ENCODE data around the gene TANGO2. TPM values are rescaled to one million over a fixed set of nuclear protein-coding genes. Genes with fewer than 3 reads are reported as not detected.
A peak's percentile ranks its signal among the peaks of the same experiment; 100 is the strongest.

TANGO2 gene
- total RNA-seq, 1 donor from 2014 or later = 14.8 TPM

DNA sequence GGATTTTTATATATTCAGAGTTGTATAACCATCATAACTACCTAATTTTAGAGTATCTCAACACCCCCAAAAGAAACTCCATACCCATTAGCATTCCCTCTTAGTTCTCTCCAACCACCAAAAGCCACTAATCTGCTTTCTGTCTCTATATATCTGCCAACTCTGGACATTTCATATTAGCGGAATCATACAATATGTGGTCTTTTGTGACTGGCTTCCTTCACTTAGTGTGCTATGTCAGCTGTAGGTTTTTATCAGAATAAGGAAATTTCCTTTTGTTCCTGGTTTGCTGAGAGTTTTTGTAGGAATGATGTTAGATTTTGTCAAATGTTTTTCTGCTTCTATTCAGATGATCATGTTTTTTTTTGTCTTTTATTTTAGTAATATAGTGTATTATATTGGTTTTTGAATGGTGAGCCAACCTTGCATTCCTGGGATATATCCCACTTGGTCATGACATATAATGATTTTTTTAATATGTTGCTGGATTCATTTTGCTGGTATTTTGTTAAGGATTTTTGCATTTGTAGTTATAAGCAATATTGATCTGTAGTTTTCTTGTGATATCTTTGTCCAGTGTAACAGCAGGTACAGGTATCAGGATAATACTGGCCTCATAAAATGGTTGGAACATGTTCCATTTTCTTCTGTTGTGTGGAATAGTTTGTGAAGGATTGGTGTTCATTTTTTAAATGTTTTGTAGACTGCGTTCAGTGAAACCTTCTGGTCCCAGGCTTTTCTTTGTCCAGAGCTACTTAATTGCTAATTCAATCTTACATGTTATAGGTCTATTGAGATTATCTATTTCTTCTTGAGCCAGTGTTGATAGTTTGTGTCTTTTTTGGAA is 75.9 kb downstream of the TANGO2 start:
- no peak overlapping the region for H3K4me3 ChIP-seq (ENCODE audit: low read depth, low read length)
- no peak for DNase-seq (ENCODE audit: low read depth)
- TF ChIP-seq, protein P1, sequence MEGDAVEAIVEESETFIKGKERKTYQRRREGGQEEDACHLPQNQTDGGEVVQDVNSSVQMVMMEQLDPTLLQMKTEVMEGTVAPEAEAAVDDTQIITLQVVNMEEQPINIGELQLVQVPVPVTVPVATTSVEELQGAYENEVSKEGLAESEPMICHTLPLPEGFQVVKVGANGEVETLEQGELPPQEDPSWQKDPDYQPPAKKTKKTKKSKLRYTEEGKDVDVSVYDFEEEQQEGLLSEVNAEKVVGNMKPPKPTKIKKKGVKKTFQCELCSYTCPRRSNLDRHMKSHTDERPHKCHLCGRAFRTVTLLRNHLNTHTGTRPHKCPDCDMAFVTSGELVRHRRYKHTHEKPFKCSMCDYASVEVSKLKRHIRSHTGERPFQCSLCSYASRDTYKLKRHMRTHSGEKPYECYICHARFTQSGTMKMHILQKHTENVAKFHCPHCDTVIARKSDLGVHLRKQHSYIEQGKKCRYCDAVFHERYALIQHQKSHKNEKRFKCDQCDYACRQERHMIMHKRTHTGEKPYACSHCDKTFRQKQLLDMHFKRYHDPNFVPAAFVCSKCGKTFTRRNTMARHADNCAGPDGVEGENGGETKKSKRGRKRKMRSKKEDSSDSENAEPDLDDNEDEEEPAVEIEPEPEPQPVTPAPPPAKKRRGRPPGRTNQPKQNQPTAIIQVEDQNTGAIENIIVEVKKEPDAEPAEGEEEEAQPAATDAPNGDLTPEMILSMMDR (conservative IDR thresholded peaks at IDR 0.05; ENCODE audit: low read depth, low read length) = no peak

DNA sequence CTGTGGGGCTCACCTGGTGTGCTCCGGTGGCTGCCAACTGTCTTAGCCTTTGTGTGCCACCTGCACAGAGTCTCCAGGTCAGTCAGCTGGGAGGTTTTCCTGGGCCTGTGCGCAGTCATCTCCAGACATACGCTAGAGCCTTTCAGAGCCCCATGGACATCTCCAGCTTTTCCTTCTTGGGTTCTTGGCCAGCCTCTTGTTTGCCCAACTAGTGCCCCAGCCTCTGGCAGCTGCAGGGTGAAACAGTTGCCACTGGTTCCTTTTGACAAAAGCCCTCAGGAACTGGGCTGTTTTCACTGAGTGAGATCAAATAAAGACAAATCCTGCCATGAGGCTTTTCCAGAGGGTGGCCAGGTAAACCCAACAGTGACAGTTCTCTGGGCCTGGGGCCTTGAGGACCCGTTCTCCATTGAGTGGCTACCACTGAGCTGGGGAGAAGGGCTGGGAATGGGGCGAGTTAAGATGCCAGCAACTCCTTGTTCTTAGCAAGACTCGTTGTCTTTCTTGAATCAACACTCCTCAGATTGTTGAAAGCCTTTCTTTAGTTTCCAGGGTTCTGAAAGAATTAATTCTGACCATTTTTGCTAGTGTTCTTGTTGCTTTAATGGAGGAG is 78.3 kb downstream of the TANGO2 start:
- DNase-seq (ENCODE audit: low read depth) = no peak

DNA sequence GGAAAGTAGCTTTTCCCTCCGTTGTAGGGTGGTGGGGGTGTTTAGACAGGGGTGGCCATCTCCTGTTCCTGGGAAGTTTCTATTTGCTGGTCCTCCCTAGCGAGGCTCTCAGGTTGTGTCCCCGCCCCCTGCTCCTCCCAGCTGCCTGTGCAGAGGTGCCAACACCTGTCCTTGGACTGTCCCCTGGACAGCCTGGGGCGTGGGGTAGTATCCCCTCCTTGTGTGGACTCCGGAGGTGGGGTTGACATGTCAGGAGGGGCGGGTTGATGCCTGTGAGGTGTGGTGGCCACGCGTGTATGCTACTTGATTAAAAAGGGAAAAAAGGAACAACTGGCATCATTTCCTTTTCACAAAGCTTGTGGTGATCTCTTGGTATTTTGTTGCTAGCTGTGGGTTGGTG is 80.7 kb downstream of the TANGO2 start:
- no peak overlapping the region for H3K4me3 ChIP-seq (ENCODE audit: low read depth, low read length)
- TF ChIP-seq, protein P1 (conservative IDR thresholded peaks at IDR 0.05; ENCODE audit: low read depth, low read length) = no peak

More for the DNA sequence above, 78.3 kb downstream of the TANGO2 start:
- no peak overlapping the region for H3K4me3 ChIP-seq (ENCODE audit: low read depth, low read length)
- TF ChIP-seq, protein P1 (conservative IDR thresholded peaks at IDR 0.05; ENCODE audit: low read depth, low read length) = no peak

DNA sequence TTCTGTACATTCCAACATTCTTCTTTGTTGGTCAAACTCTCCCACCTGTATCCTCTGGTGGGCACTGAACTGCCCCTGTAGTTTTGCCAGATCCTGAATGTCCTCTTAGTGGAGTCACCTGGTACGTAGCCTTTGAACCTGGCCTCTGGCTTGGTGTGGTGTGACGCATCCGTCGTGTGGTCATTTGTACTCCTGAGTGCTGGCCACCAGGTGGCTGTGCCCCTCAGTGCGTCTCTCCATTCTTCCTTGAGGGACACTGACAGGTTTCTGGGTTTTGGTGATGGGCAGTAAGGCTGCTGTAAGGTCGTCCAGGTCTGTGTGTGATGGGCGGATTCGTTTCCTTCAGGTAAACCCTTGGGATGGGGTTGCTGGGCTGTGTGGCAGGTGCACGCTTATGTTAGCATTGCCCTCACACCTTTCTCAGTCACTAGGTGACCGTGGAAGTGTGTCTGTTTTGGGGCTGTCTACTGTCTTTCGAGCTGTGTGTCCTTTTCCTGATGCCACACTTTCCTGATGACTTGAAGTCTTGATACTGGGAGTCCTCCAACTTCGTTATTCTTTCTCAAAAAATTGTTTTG is 81.4 kb downstream of the TANGO2 start:
- H3K4me3 ChIP-seq (ENCODE audit: low read depth, low read length) = no peak overlapping the region
- DNase-seq (ENCODE audit: low read depth) = no peak
- TF ChIP-seq, protein P1 (conservative IDR thresholded peaks at IDR 0.05; ENCODE audit: low read depth, low read length) = peak; percentile 28

More for the DNA sequence above, 80.7 kb downstream of the TANGO2 start:
- DNase-seq (ENCODE audit: low read depth) = no peak

DNA sequence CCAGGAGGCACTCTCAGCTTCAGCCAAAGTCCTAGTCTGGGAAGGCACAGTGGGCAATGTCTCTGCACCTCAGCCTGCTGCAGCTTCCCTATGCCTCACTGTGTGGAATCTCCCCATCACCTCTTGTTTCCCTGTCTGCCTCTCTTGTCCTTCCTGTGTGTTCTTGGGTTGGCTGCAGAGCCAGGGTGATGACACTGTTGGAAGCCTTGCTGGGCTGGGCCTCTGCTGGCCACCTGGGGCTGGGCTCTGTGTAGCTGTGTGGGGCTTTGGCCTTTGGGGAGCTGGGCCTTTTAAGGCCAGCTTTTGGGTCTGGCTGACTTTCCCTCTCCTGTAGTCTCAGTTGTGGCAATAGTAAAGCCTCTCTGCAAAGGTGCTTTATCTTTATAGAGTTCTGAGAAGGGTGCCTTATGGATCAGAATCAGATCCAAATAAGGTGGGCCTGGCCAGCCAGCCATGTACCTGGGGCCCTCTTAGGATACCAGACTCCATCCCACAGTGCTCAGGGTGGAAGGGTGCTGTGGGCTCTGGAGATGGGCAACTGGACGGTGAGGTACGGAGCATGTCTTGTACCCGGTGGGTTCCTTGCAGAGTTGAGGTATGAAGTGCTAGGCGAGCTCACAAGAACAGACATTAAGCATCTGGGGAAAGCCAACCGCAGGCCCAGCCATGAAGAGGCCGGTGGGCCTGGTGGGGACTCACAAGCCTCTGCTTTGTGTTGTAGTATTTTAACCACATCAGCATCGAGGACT is 84.7 kb downstream of the TANGO2 start:
- TF ChIP-seq, protein P1 (conservative IDR thresholded peaks at IDR 0.05; ENCODE audit: low read depth, low read length) = no peak
- no peak overlapping the region for H3K4me3 ChIP-seq (ENCODE audit: low read depth, low read length)
- DNase-seq (ENCODE audit: low read depth) = no peak

DNA sequence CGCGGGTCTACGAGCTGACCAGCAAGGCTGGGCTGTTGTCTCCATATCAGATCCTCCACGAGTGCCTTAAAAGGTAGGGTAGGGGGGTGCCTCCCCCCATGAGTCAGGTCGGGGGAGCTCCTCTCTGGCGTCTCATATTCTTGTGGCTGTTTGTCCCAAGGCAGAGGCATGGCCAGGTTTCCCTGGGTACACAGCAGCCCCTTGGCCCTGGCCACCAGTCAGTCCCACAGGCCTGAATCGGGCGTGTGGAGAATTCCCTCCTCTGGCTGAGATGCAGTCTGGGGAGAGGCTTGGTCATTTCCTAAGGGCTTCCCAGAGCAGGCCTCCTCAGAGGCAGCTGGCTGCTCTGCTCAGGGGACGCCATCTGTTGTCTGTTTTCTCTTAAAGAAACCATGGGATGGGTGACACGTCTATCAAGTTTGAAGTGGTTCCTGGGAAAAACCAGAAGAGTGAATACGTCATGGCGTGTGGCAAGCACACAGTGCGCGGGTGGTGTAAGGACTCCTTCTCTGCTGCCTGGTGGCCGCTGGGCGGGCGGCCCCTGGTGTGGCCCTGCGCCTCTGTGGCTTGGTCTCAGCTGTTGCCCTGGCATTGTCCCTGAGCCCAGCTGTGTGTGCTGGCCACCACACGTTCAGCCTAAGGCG is 85.4 kb downstream of the TANGO2 start:
- no peak overlapping the region for H3K4me3 ChIP-seq (ENCODE audit: low read depth, low read length)
- DNase-seq (ENCODE audit: low read depth) = no peak
- TF ChIP-seq, protein P1 (conservative IDR thresholded peaks at IDR 0.05; ENCODE audit: low read depth, low read length) = no peak
